GM12873 (cell line): ENCODE data around the gene VWA1.

Source experiments
- TF ChIP-seq, protein P1 (sequence below): IDR thresholded peaks from 2 replicates; pipeline ENCODE4 v1.5.1; 2012; ENCODE audit warnings: low read depth, mild to moderate bottlenecking, moderate library complexity, low read length, control low read depth; ENCODE audit not compliant: insufficient read depth; ENCODE audit errors: missing control alignments

The VWA1 gene

GRCh38 chr1:1425753-1426495 is 9.6 kb upstream of the VWA1 start:
- TF ChIP-seq, protein P1, sequence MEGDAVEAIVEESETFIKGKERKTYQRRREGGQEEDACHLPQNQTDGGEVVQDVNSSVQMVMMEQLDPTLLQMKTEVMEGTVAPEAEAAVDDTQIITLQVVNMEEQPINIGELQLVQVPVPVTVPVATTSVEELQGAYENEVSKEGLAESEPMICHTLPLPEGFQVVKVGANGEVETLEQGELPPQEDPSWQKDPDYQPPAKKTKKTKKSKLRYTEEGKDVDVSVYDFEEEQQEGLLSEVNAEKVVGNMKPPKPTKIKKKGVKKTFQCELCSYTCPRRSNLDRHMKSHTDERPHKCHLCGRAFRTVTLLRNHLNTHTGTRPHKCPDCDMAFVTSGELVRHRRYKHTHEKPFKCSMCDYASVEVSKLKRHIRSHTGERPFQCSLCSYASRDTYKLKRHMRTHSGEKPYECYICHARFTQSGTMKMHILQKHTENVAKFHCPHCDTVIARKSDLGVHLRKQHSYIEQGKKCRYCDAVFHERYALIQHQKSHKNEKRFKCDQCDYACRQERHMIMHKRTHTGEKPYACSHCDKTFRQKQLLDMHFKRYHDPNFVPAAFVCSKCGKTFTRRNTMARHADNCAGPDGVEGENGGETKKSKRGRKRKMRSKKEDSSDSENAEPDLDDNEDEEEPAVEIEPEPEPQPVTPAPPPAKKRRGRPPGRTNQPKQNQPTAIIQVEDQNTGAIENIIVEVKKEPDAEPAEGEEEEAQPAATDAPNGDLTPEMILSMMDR = no peak

GRCh38 chr1:1426496-1427105 is 8.9 kb upstream of the VWA1 start:
- TF ChIP-seq, protein P1 = no peak

DNA sequence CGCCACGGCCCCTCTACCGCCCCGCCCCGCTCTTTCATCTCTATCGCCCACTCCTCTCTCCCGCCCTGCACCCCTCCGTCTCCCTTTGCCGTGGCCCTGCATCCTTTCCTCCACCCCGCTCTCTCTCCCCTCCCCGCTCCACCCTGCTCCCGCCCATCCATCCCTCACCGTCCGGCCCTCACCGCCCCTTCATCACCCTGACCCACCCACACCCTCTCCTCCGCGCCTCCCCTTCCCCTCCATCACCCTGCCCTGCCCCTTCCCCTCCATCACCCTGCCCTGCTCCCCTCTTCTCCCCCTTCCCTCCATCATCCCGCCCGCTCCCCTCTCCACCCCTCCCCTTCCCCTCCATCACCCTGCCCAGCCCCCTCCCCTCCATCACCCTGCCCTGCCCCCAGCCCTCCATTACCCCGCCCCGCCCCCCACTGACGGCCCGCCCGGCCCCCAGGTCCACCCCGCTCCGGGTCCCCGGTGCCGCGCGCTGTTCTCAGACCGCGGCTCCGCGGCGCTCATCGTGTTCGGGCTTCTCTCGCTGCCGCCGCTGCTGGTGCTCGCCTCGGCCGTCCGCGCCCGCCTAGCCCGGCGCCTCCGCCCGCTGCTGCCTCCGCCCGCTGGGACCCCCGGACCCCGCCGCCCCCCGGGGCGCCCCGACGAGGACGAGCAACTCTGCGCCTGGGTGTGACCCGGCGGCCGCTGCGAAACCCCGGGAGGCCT is 8.2 kb upstream of the VWA1 start:
- TF ChIP-seq, protein P1 = no peak

- TF ChIP-seq, protein P1 = no peak
Observed at GRCh38 chr1:1427820-1428148, 7.7 kb upstream of the VWA1 start.

DNA sequence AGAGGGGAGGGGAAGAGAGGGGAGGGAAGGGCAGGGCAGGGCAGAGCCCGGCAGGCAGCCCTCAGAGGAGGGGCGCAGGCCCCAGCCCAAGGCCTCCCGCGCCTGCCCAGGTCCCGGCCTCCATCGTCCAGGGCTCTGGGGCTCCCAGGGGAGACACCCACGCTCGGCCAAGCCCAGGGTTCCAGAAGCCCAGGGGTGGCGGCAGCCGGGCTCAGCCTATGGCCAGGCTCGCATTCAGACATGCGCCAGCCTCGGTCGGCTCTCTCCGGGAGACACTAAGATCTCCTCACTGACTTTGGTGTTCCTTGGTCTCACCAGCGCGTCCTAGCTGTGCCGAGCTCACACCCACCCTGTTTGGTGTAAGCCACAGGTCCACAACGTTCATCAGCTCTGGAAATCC is 7.3 kb upstream of the VWA1 start:
- TF ChIP-seq, protein P1 = no peak

- TF ChIP-seq, protein P1 = no peak
Observed at GRCh38 chr1:1429671-1430073, 5.8 kb upstream of the VWA1 start.
